AML-193 (cell line): ENCODE measurements around the gene PTPRZ1.

Experiments
- DNase-seq, 2 experiments: peaks; one replicate each; lab custom pipeline; 2025; lab: John Stamatoyannopoulos, UW

Gene PTPRZ1

GRCh38 chr7:121891731-121892130 lies 18.8 kb downstream of the PTPRZ1 start:
- DNase-seq = no peak

- DNase-seq = no peak
These were observed 28.1 kb downstream of the PTPRZ1 start for GRCh38 chr7:121901026-121901425.

- DNase-seq = no peak
These were observed 31.2 kb downstream of the PTPRZ1 start for GRCh38 chr7:121904120-121904519.

GRCh38 chr7:121908042-121908441 lies 35.1 kb downstream of the PTPRZ1 start:
- no peak for DNase-seq

- no peak for DNase-seq
These were observed 36.9 kb downstream of the PTPRZ1 start for GRCh38 chr7:121909716-121910345.

- no peak for DNase-seq
These were observed 41.1 kb downstream of the PTPRZ1 start for GRCh38 chr7:121913947-121914675.

GRCh38 chr7:121914676-121915279 lies 41.8 kb downstream of the PTPRZ1 start:
- no peak for DNase-seq

GRCh38 chr7:121916211-121916610 lies 43.2 kb downstream of the PTPRZ1 start:
- no peak for DNase-seq

GRCh38 chr7:121919986-121920385 lies 47.0 kb downstream of the PTPRZ1 start:
- DNase-seq = no peak

- no peak for DNase-seq
These were observed 51.6 kb downstream of the PTPRZ1 start for GRCh38 chr7:121924269-121925186.

GRCh38 chr7:121931149-121931902 lies 58.4 kb downstream of the PTPRZ1 start:
- DNase-seq = no peak

GRCh38 chr7:121932768-121933167 lies 59.8 kb downstream of the PTPRZ1 start:
- DNase-seq = no peak

GRCh38 chr7:121936951-121937623 lies 64.1 kb downstream of the PTPRZ1 start:
- DNase-seq = no peak

GRCh38 chr7:121938429-121938996 lies 65.6 kb downstream of the PTPRZ1 start:
- DNase-seq = no peak

GRCh38 chr7:121940918-121941317 lies 68.0 kb downstream of the PTPRZ1 start:
- DNase-seq = no peak

GRCh38 chr7:121941830-121942229 lies 68.9 kb downstream of the PTPRZ1 start:
- DNase-seq = no peak

- DNase-seq = no peak
These were observed 72.1 kb downstream of the PTPRZ1 start for GRCh38 chr7:121945066-121945465.

GRCh38 chr7:121945480-121946236 lies 72.7 kb downstream of the PTPRZ1 start:
- DNase-seq = no peak

GRCh38 chr7:121953164-121953563 lies 80.2 kb downstream of the PTPRZ1 start:
- no peak for DNase-seq

GRCh38 chr7:121953601-121954000 lies 80.6 kb downstream of the PTPRZ1 start:
- DNase-seq = no peak
